ENCODE measurements around the gene PIGQ.
A peak's percentile ranks its signal among the peaks of the same experiment; 100 is the strongest.

- TF ChIP-seq CTCF (IDR thresholded peaks at IDR 0.05), result no peak
- no peak for TF ChIP-seq TCF12 (IDR thresholded peaks at IDR 0.05)
- TF ChIP-seq YY1 (IDR thresholded peaks at IDR 0.05; ENCODE audit: low read depth), result no peak
- TF ChIP-seq USF2 (IDR thresholded peaks at IDR 0.05; ENCODE audit: borderline replicate concordance, low read depth, low read length), result no peak
- peak; percentile 29; the same call in 1 of the 2 replicates for TF ChIP-seq POLR2AphosphoS5 (IDR thresholded peaks at IDR 0.05; ENCODE audit: low read depth, low read length)
- TF ChIP-seq SIN3A (IDR thresholded peaks at IDR 0.05; ENCODE audit: borderline replicate concordance, low read depth, low read length), result no peak
- TF ChIP-seq EZH2phosphoT487 (IDR thresholded peaks at IDR 0.05; ENCODE audit: borderline replicate concordance, low read depth), result no peak
- no peak for TF ChIP-seq RXRA (IDR thresholded peaks at IDR 0.05; ENCODE audit: borderline replicate concordance, low read depth)
- TF ChIP-seq RAD21 (IDR thresholded peaks at IDR 0.05; ENCODE audit: low read length), result no peak
- no peak for TF ChIP-seq EP300 (IDR thresholded peaks at IDR 0.05; ENCODE audit: borderline replicate concordance in 1 of 2, low read depth in 1 of 2, low read length in 1 of 2)
- TF ChIP-seq SMC3 (IDR thresholded peaks at IDR 0.05; ENCODE audit: low read depth, low read length), result no peak
- no peak for TF ChIP-seq NFIC (IDR thresholded peaks at IDR 0.05; ENCODE audit: borderline replicate concordance)
- TF ChIP-seq ZBTB33 (IDR thresholded peaks at IDR 0.05; ENCODE audit: borderline replicate concordance, low read depth), result no peak
These were observed 45.3 kb upstream of the PIGQ start for GRCh38 chr16:524274-525040.
